Sigmoid colon (tissue), 4 donors: ENCODE measurements around the gene NLN.
"Not testable (repeated sequence)": the region's sequence is repeated elsewhere in the genome, so short reads cannot be mapped to it uniquely, and the experiment has no call there.

Experiments used
- POLR2AphosphoS5 ChIP-seq, 4 donors: sonication (generic); formaldehyde crosslinking; IDR thresholded peaks; one replicate each; pipeline ENCODE4 v1.6.1; 2017; ENCODE audit warnings: antibody characterized with exemption in 4 of 4
- TF ChIP-seq, protein P1 (sequence below), 4 experiments: fragments of 450-650 bp in 3 of 4; fragments of 200-600 bp in 1 of 4; IDR thresholded peaks; one replicate each; pipeline ENCODE4 v1.5.1; 2016 to 2019; ENCODE audit warnings: antibody characterized with exemption in 4 of 4, mild to moderate bottlenecking in 3 of 4, moderate library complexity in 2 of 4

DNA sequence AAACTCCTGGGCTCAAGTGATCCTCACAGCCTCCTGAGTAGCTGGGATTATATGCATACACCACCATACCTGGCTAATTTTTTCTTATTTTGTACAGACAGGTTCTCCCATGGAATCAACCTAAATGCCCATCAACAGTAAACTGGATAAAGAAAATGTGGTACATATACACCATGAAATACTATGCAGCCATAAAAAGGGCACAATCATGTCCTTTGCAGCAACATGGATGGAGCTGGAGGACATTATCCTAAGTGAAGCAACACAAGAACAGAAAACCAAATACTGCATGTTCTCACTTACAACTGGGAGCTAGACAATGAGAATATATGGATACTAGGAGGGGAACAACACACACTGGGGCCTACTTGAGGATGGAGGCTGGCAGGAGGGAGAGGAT, 117.2 kb downstream of the NLN start:
- TF ChIP-seq POLR2AphosphoS5 (IDR thresholded peaks at IDR 0.05) = not testable (repeated sequence)
- TF ChIP-seq, protein P1, sequence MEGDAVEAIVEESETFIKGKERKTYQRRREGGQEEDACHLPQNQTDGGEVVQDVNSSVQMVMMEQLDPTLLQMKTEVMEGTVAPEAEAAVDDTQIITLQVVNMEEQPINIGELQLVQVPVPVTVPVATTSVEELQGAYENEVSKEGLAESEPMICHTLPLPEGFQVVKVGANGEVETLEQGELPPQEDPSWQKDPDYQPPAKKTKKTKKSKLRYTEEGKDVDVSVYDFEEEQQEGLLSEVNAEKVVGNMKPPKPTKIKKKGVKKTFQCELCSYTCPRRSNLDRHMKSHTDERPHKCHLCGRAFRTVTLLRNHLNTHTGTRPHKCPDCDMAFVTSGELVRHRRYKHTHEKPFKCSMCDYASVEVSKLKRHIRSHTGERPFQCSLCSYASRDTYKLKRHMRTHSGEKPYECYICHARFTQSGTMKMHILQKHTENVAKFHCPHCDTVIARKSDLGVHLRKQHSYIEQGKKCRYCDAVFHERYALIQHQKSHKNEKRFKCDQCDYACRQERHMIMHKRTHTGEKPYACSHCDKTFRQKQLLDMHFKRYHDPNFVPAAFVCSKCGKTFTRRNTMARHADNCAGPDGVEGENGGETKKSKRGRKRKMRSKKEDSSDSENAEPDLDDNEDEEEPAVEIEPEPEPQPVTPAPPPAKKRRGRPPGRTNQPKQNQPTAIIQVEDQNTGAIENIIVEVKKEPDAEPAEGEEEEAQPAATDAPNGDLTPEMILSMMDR (IDR thresholded peaks at IDR 0.05) = not testable (repeated sequence)
